ENCODE results near the gene FMC1.

GRCh38 chr7:139304517-139304916 is 36.6 kb upstream of the FMC1 start:
- TF ChIP-seq EZH2 (optimal IDR thresholded peaks at IDR 0.05; ENCODE audit: low read depth, low read length), result no peak
- no peak for TF ChIP-seq CTCF (IDR thresholded peaks at IDR 0.05; ENCODE audit: low read length)
- TF ChIP-seq EZH2phosphoT487 (IDR thresholded peaks at IDR 0.05; ENCODE audit: low read length), result no peak

All from MM.1S (cell line).